ENCODE measurements around the gene AMZ2.

GRCh38 chr17:68301438-68301959, 53.7 kb downstream of the AMZ2 start:
- TF ChIP-seq CTCF (conservative IDR thresholded peaks at IDR 0.05) (no peak), EZH2 (IDR thresholded peaks at IDR 0.05; ENCODE audit: low read depth) (no peak)
